Mesothelial cell of epicardium (in vitro differentiated cells): ENCODE measurements around the gene SH3GL3. TPM values are rescaled to one million over a fixed set of nuclear protein-coding genes. Genes with fewer than 3 reads are reported as not detected.

Experiments used
- DNase-seq, 2 experiments: peaks; one replicate each; pipeline ENCODE4 v3.0.0; 2021; ENCODE audit warnings: low spot score in 2 of 2; ENCODE audit not compliant: unreplicated experiment in 2 of 2
- H3K27ac Mint-ChIP-seq: 2 replicates; pipeline ENCODE4 v1.8.0; 2021; ENCODE audit warnings: mixed read lengths
- H3K27me3 Mint-ChIP-seq: 2 replicates; pipeline ENCODE4 v1.8.0; 2021; ENCODE audit warnings: low read depth, mixed read lengths
- H3K36me3 Mint-ChIP-seq: 2 replicates; pipeline ENCODE4 v1.8.0; 2021; ENCODE audit warnings: mixed read lengths
- H3K4me1 Mint-ChIP-seq: 2 replicates; pipeline ENCODE4 v1.8.0; 2021; ENCODE audit warnings: mixed read lengths
- H3K4me3 Mint-ChIP-seq: 2 replicates; pipeline ENCODE4 v1.8.0; 2021; ENCODE audit warnings: mild to moderate bottlenecking, moderate library complexity, mixed read lengths
- H3K9me3 Mint-ChIP-seq: 2 replicates; pipeline ENCODE4 v1.8.0; 2021; ENCODE audit warnings: mixed read lengths
- CTCF ChIP-seq: fragments of 200-600 bp; sonication (generic); IDR thresholded peaks from one replicate; pipeline ENCODE4 v1.5.0; 2021; ENCODE audit warnings: antibody characterized with exemption; ENCODE audit not compliant: unreplicated experiment
- total RNA-seq: library from RNA; stranded (reverse); gene quantifications from 3 replicates; pipeline ENCODE4 v1.2.1, GENCODE V29; 2021

The SH3GL3 gene
- total RNA-seq, 1 donor from 2014 or later, result 6.1 TPM

GRCh38 chr15:83462953-83463433 lies 15.9 kb downstream of the SH3GL3 start:
- Mint-ChIP-seq H3K27ac (no peak overlapping the region), H3K4me3 (no peak overlapping the region), H3K36me3 (no peaks in the 10 kb centered on the region), H3K4me1 (no peaks in the 10 kb centered on the region), H3K9me3 (peaks cover 5% of the 10 kb centered on the region), H3K27me3 (no peaks in the 10 kb centered on the region)
- no peak for DNase-seq
- TF ChIP-seq CTCF, result no peak

GRCh38 chr15:83470887-83471286 lies 23.7 kb downstream of the SH3GL3 start:
- H3K4me1 Mint-ChIP-seq, result no peaks in the 10 kb centered on the region
- H3K4me3 Mint-ChIP-seq, result no peak overlapping the region
- H3K9me3 Mint-ChIP-seq, result peaks cover 23% of the 10 kb centered on the region
- H3K36me3 Mint-ChIP-seq, result peaks cover 4% of the 10 kb centered on the region
- no peak for DNase-seq
- TF ChIP-seq CTCF, result no peak
- no peaks in the 10 kb centered on the region for H3K27me3 Mint-ChIP-seq
- H3K27ac Mint-ChIP-seq, result no peak overlapping the region

- DNase-seq, result no peak
- no peak for TF ChIP-seq CTCF
- H3K9me3 Mint-ChIP-seq, result peaks cover 23% of the 10 kb centered on the region
- no peaks in the 10 kb centered on the region for H3K27me3 Mint-ChIP-seq
- H3K4me1 Mint-ChIP-seq, result no peaks in the 10 kb centered on the region
- no peak overlapping the region for H3K4me3 Mint-ChIP-seq
- peaks cover 4% of the 10 kb centered on the region for H3K36me3 Mint-ChIP-seq
- no peak overlapping the region for H3K27ac Mint-ChIP-seq
These were observed 24.2 kb downstream of the SH3GL3 start for GRCh38 chr15:83471307-83471866.

GRCh38 chr15:83472151-83472550 lies 25.0 kb downstream of the SH3GL3 start:
- H3K4me1 Mint-ChIP-seq, result peaks cover 1% of the 10 kb centered on the region
- DNase-seq, result no peak
- H3K27ac Mint-ChIP-seq, result no peak overlapping the region
- TF ChIP-seq CTCF, result no peak
- H3K27me3 Mint-ChIP-seq, result no peaks in the 10 kb centered on the region
- no peak overlapping the region for H3K4me3 Mint-ChIP-seq
- peaks cover 4% of the 10 kb centered on the region for H3K36me3 Mint-ChIP-seq
- peaks cover 23% of the 10 kb centered on the region for H3K9me3 Mint-ChIP-seq

GRCh38 chr15:83472797-83473196 lies 25.7 kb downstream of the SH3GL3 start:
- H3K27me3 Mint-ChIP-seq, result no peaks in the 10 kb centered on the region
- no peak overlapping the region for H3K4me3 Mint-ChIP-seq
- H3K27ac Mint-ChIP-seq, result no peak overlapping the region
- H3K4me1 Mint-ChIP-seq, result peaks cover 4% of the 10 kb centered on the region
- no peak for DNase-seq
- peaks cover 23% of the 10 kb centered on the region for H3K9me3 Mint-ChIP-seq
- no peak for TF ChIP-seq CTCF
- H3K36me3 Mint-ChIP-seq, result peaks cover 4% of the 10 kb centered on the region

GRCh38 chr15:83474578-83474977 lies 27.4 kb downstream of the SH3GL3 start:
- TF ChIP-seq CTCF, result no peak
- peaks cover 4% of the 10 kb centered on the region for H3K4me1 Mint-ChIP-seq
- H3K36me3 Mint-ChIP-seq, result peaks cover 4% of the 10 kb centered on the region
- peaks cover 11% of the 10 kb centered on the region for H3K9me3 Mint-ChIP-seq
- no peak overlapping the region for H3K27ac Mint-ChIP-seq
- H3K4me3 Mint-ChIP-seq, result no peak overlapping the region
- no peaks in the 10 kb centered on the region for H3K27me3 Mint-ChIP-seq
- DNase-seq, result no peak
